HG03460 (cell line): ENCODE results near the gene RUNX2.
"Not testable (repeated sequence)": the region's sequence is repeated elsewhere in the genome, so short reads cannot be mapped to it uniquely, and the experiment has no call there.

Experiments
- ATAC-seq: cut with Tn5 transposase; IDR thresholded peaks from one replicate; pipeline ENCODE4 v1.9.1; 2021; ENCODE audit not compliant: unreplicated experiment

Gene RUNX2

DNA sequence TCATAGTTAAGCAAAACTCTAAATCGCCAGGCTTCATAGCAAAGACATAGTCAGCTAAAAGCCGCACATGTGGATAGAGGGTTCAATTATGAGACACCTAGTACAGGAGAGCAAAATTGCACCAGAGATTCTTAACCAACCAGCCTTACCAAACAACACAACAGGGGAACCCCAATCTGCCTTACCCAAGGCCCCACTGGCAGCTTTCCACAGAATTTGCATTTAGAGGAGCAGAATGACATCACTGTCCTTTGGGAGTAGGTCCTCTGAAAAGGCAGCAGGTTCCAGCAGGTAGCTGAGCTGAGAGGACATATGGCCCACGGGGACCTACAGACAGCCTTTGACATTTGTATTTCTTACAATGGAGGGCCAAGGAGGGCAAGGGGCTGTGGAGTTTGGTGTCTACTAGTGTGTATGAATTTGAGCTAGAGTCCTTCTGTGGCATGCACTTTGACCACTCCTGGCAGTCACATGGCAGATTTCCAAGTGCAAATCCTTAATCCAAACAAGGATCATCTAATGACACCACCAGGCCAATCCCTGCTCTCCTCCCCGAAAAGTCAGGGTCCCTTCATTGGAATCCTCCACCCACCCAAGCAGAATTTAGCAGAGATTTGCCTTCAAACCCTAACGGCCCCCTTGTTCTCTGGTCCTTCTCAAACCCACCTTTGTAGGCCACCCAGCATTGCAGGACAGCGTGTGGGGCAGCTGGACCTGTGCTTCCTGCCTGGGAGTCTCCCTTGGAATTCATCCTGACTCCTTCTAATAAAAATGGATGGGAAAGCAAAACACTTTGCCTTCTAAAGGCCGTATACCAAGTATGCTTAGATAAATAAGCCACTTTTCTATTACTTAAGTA is 220.8 kb downstream of the RUNX2 start:
- ATAC-seq, result peak; percentile 97

DNA sequence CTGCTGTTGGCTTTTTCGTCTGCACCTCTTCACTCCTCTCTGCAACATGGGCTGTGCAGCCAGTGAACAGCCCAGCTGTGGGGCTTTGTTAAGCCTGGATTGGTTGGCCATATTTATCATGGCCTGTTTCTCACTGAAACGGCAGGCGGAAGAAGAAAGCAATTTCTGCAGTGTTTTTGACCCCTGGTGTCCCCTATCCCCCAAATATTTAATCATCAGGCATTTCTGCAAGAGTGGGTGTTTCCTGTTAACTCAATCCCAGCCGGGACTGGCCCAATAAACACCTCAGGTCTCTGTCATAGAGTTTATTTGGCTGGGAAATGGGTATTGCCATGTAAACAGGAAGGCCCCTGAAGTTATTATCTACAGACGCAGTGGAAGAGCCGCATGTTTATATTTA is 224.4 kb downstream of the RUNX2 start:
- ATAC-seq, result no peak

DNA sequence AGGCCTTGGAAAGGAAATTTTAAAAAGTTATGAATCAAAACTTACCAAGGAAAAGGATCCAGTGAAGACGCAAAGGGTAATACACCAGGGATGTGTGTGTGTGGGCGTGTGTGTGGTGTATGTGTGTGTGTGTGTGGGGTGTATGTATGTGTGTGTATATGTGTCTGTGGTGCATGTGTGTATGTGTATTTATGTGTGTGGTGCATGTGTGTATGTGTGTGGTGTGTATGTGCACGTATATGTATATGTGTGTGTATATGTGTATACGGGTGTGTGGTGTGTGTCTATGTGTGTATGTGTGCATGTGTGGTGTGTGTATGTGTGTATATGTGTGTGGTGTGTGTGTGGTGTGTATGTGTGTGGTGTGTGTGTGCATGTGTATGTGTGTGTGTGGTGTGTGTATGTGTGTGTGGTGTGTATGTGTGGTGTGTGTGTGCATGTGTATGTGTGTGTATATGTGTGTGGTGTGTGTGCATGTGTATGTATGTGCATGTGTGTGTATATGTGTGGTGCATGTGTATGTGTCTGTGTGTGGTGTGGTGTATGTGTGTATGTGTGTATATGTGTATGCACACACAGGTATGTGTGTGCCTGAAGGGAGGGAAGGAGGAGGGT is 225.7 kb downstream of the RUNX2 start:
- no peak for ATAC-seq

DNA sequence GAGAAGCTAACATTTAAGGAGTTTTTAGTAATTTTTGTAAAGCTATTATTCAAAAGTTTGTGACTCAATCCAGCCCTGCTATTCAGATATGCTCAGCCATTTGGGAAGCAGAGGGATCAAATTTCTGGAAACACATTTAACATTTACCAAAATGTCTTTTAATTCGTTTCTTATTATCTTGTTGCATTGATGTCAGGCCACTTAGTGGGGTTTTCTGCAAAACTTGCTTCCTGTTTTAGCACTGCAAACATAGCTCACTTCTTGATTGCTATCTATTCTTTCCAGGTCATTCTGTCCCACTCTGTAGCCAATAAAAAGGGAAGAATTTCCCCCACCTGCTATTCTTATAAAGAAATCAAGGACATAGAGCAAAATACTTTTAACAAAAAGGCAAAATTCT is 226.5 kb downstream of the RUNX2 start:
- no peak for ATAC-seq

GRCh38 chr6:45555981-45556771 is 228.0 kb downstream of the RUNX2 start:
- ATAC-seq, result no peak

GRCh38 chr6:45556828-45557227 is 228.7 kb downstream of the RUNX2 start:
- no peak for ATAC-seq

- no peak for ATAC-seq
Measured at GRCh38 chr6:45557454-45557853, 229.3 kb downstream of the RUNX2 start.

GRCh38 chr6:45558858-45559257 is 230.7 kb downstream of the RUNX2 start:
- no peak for ATAC-seq

GRCh38 chr6:45560321-45560820 is 232.2 kb downstream of the RUNX2 start:
- ATAC-seq, result not testable (repeated sequence)

- ATAC-seq, result no peak
Measured at GRCh38 chr6:45562171-45562570, 234.0 kb downstream of the RUNX2 start.

GRCh38 chr6:45563041-45563440 is 234.9 kb downstream of the RUNX2 start:
- no peak for ATAC-seq

GRCh38 chr6:45563844-45564243 is 235.7 kb downstream of the RUNX2 start:
- ATAC-seq, result no peak

- no peak for ATAC-seq
Measured at GRCh38 chr6:45566882-45567281, 238.8 kb downstream of the RUNX2 start.

DNA sequence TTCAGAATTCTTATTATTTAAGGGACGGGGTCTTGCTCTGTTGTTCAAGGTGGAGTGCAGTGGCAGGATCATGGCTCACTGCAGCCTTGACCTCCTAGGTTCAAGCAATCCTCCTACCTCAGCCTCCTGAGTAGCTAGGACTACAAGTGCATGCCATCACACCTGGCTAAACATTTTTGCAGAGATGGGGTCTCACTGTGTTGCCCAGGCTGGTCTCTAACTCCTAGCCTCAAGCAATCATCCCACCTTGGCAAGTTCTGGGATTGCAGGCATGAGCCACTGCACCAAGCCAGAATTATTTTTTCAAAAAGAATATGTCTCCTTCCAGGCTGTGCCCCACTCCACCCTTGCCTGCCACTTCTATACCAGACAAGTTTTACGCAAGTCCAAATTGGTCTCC is 239.7 kb downstream of the RUNX2 start:
- ATAC-seq, result no peak

GRCh38 chr6:45568626-45569025 is 240.5 kb downstream of the RUNX2 start:
- no peak for ATAC-seq

DNA sequence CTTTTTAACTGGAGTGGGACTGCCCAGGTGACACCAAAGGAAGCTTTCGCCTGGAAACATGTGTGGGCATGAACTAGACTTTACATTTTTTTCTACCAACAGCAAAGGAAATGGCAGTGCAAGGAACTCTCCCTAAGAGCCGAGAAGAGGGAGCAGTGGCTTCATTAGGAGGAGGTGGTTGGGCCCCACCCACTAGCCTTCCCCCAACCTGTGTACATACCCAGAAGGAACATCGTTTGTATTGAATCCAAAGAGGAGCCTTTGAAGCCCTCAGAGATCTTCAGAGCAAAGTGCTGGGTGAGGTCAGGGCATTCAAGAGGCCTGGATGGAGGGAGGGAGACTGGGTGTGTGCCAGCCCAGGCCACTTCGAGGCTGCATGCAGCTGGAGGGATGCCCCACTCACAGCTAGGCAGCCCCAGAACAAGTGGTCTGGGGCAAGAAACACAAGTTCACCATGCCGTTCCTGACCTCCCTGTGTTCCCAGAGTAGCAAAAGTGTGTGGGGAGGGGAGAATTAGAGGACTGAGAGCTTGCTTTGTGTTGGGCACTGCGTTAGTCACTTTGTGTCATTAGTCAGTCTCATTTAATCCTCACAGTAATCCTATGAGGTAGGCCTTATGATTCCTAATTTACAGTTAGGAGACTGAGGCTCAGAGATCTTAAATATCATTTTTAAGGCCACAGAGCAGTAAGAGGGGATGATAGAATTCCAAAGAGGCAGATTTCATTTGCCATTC is 241.2 kb downstream of the RUNX2 start:
- ATAC-seq, result no peak

DNA sequence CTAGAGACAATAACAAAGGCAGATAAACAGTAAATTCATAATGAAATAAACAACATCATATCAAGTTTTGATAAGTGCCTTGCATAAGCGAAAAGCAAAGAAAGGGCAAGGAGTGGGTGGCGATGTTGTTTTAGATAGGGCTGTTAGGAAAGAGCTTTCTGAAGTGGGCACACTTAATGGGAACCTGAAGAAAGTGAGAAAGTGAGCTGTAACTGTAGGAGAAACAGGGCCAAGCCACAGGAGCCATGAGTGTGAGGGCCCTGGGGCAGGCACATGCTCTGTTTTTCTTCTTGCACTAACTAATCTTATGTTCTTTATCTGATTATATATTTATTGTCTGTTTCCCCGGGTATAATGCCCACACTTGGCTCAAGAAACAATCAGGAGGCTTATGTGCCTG is 243.0 kb downstream of the RUNX2 start:
- no peak for ATAC-seq

- no peak for ATAC-seq
Measured at GRCh38 chr6:45572833-45573232, 244.7 kb downstream of the RUNX2 start.

- no peak for ATAC-seq
Measured at GRCh38 chr6:45574014-45574461, 245.9 kb downstream of the RUNX2 start.

- ATAC-seq, result no peak
Measured at GRCh38 chr6:45574885-45575284, 246.8 kb downstream of the RUNX2 start.
